HCT116 (cell line): ENCODE data around the gene KLF11.

ENCODE experiments used
- RAD21 ChIP-seq: IDR thresholded peaks from 2 replicates; pipeline ENCODE4 v1.6.1; 2012; ENCODE audit warnings: low read depth, mild to moderate bottlenecking
- ZFX ChIP-seq: fragments of 450-650 bp; IDR thresholded peaks from 2 replicates; pipeline ENCODE4 v1.6.1; 2017
- ZNF274 ChIP-seq: fragments of 200-500 bp; sonication (Bioruptor generic); IDR thresholded peaks from 2 replicates; pipeline ENCODE4 v1.6.1; 2014; ENCODE audit warnings: mild to moderate bottlenecking, low read depth, low read length, inconsistent platforms
- TF ChIP-seq, protein P1 (sequence below): IDR thresholded peaks from 2 replicates; pipeline ENCODE4 v1.6.1; 2012; ENCODE audit warnings: low read depth
- TF ChIP-seq, protein P2 (sequence below), 3 experiments: fragments of 200-600 bp in 1 of 3; sonication (generic) in 1 of 3; IDR thresholded peaks in 2 of 3; conservative IDR thresholded peaks in 1 of 3; 2 replicates each; pipeline ENCODE4 v1.5.1; 2012 to 2017; ENCODE audit warnings: low read depth in 2 of 3, low read length in 2 of 3, antibody characterized with exemption in 1 of 3, borderline replicate concordance in 1 of 3, control low read depth in 1 of 3, mild to moderate bottlenecking in 1 of 3, mixed read lengths in 1 of 3, mixed run types in 1 of 3, moderate library complexity in 1 of 3; ENCODE audit not compliant: insufficient read depth in 1 of 3
- TF ChIP-seq, protein P3 (sequence below): IDR thresholded peaks from 2 replicates; pipeline ENCODE4 v1.6.1; 2011; ENCODE audit warnings: mild to moderate bottlenecking, low read length, moderate library complexity; ENCODE audit not compliant: insufficient replicate concordance; ENCODE audit errors: extremely low read depth

- TF ChIP-seq, protein P1, sequence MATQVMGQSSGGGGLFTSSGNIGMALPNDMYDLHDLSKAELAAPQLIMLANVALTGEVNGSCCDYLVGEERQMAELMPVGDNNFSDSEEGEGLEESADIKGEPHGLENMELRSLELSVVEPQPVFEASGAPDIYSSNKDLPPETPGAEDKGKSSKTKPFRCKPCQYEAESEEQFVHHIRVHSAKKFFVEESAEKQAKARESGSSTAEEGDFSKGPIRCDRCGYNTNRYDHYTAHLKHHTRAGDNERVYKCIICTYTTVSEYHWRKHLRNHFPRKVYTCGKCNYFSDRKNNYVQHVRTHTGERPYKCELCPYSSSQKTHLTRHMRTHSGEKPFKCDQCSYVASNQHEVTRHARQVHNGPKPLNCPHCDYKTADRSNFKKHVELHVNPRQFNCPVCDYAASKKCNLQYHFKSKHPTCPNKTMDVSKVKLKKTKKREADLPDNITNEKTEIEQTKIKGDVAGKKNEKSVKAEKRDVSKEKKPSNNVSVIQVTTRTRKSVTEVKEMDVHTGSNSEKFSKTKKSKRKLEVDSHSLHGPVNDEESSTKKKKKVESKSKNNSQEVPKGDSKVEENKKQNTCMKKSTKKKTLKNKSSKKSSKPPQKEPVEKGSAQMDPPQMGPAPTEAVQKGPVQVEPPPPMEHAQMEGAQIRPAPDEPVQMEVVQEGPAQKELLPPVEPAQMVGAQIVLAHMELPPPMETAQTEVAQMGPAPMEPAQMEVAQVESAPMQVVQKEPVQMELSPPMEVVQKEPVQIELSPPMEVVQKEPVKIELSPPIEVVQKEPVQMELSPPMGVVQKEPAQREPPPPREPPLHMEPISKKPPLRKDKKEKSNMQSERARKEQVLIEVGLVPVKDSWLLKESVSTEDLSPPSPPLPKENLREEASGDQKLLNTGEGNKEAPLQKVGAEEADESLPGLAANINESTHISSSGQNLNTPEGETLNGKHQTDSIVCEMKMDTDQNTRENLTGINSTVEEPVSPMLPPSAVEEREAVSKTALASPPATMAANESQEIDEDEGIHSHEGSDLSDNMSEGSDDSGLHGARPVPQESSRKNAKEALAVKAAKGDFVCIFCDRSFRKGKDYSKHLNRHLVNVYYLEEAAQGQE = no peak
- TF ChIP-seq, protein P2, sequence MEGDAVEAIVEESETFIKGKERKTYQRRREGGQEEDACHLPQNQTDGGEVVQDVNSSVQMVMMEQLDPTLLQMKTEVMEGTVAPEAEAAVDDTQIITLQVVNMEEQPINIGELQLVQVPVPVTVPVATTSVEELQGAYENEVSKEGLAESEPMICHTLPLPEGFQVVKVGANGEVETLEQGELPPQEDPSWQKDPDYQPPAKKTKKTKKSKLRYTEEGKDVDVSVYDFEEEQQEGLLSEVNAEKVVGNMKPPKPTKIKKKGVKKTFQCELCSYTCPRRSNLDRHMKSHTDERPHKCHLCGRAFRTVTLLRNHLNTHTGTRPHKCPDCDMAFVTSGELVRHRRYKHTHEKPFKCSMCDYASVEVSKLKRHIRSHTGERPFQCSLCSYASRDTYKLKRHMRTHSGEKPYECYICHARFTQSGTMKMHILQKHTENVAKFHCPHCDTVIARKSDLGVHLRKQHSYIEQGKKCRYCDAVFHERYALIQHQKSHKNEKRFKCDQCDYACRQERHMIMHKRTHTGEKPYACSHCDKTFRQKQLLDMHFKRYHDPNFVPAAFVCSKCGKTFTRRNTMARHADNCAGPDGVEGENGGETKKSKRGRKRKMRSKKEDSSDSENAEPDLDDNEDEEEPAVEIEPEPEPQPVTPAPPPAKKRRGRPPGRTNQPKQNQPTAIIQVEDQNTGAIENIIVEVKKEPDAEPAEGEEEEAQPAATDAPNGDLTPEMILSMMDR (IDR thresholded peaks at IDR 0.05 in 2 of 3, conservative IDR thresholded peaks at IDR 0.05 in 1 of 3; ENCODE audit: borderline replicate concordance in 1 of 3, insufficient read depth in 1 of 3, low read depth in 2 of 3, low read length in 2 of 3) = no peak
- TF ChIP-seq, protein P3, sequence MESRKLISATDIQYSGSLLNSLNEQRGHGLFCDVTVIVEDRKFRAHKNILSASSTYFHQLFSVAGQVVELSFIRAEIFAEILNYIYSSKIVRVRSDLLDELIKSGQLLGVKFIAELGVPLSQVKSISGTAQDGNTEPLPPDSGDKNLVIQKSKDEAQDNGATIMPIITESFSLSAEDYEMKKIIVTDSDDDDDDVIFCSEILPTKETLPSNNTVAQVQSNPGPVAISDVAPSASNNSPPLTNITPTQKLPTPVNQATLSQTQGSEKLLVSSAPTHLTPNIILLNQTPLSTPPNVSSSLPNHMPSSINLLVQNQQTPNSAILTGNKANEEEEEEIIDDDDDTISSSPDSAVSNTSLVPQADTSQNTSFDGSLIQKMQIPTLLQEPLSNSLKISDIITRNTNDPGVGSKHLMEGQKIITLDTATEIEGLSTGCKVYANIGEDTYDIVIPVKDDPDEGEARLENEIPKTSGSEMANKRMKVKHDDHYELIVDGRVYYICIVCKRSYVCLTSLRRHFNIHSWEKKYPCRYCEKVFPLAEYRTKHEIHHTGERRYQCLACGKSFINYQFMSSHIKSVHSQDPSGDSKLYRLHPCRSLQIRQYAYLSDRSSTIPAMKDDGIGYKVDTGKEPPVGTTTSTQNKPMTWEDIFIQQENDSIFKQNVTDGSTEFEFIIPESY = no peak
- no peak for TF ChIP-seq RAD21
- TF ChIP-seq ZNF274 = no peak
- TF ChIP-seq ZFX = no peak
Observed at GRCh38 chr2:10083692-10084211, 40.4 kb downstream of the KLF11 start.
